SKM-1 treated with dmso at 0.1 percent for 144 hours (cell line): Measurements from ENCODE around the gene ALDOC.
"Not testable (repeated sequence)": the region's sequence is repeated elsewhere in the genome, so short reads cannot be mapped to it uniquely, and the experiment has no call there.

Experiments used
- DNase-seq: peaks from one replicate; lab custom pipeline; 2025; ENCODE audit not compliant: unreplicated experiment; lab: John Stamatoyannopoulos, UW

ALDOC gene

GRCh38 chr17:28584434-28584833 lies 7.7 kb upstream of the ALDOC start:
- no peak for DNase-seq

- DNase-seq = no peak
These were observed 5.8 kb upstream of the ALDOC start for GRCh38 chr17:28582513-28582912.

- DNase-seq = no peak
These were observed 4.3 kb upstream of the ALDOC start for GRCh38 chr17:28580959-28581358.

GRCh38 chr17:28579526-28579925 lies 2.8 kb upstream of the ALDOC start:
- DNase-seq = no peak

- no peak for DNase-seq
These were observed 1.8 kb upstream of the ALDOC start for GRCh38 chr17:28578246-28579195.

GRCh38 chr17:28577466-28577824 lies 750 bp upstream of the ALDOC start:
- DNase-seq = no peak

GRCh38 chr17:28576016-28576415 lies 679 bp downstream of the ALDOC start:
- not testable (repeated sequence) for DNase-seq

GRCh38 chr17:28575126-28575795 lies 1.4 kb downstream of the ALDOC start:
- DNase-seq = no peak

GRCh38 chr17:28574526-28574925 lies 2.2 kb downstream of the ALDOC start:
- DNase-seq = no peak

GRCh38 chr17:28573966-28574480 lies 2.7 kb downstream of the ALDOC start:
- DNase-seq = no peak

- DNase-seq = no peak
These were observed 3.2 kb downstream of the ALDOC start for GRCh38 chr17:28573521-28573920.

- DNase-seq = no peak
These were observed 3.7 kb downstream of the ALDOC start for GRCh38 chr17:28573040-28573380.

GRCh38 chr17:28572259-28573039 lies 4.2 kb downstream of the ALDOC start:
- DNase-seq = no peak

GRCh38 chr17:28571361-28572122 lies 5.2 kb downstream of the ALDOC start, which contains the start of gene PIGS:
PIGS (minus strand) TSS chr17:28571524; CDS start chr17:28571496, 28 bp downstream.
- peak; percentile 87 for DNase-seq

- peak; percentile 7 for DNase-seq
These were observed 5.9 kb downstream of the ALDOC start for GRCh38 chr17:28570716-28571360.

- DNase-seq = no peak
These were observed 7.2 kb downstream of the ALDOC start for GRCh38 chr17:28569446-28569845.

GRCh38 chr17:28567604-28568003 lies 9.1 kb downstream of the ALDOC start:
- peak; percentile 70 for DNase-seq

- no peak for DNase-seq
These were observed 13.2 kb downstream of the ALDOC start for GRCh38 chr17:28563475-28563874.

- DNase-seq = no peak
These were observed 21.7 kb downstream of the ALDOC start for GRCh38 chr17:28555022-28555421.

- no peak for DNase-seq
These were observed 22.1 kb downstream of the ALDOC start for GRCh38 chr17:28554565-28554964.
